Measurements from ENCODE around the gene INMT.

DNA sequence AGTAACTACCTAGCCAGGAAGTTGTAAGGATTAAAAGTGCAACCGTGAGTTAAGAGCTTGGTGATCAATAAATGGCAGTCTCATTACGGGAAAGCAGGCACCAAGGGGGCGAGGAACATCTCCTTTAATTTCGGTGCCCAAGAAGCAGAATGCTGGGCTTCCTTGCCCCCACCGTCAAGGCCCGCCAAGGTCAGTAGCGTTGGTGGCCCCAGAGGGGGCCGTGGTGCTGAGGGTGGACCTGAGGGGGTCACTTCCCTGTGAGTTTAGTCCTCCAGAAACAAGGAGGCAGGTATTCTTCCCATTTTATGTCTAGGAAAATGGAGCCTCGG, 18.9 kb downstream of the INMT start:
- no peak for TF ChIP-seq JUN (IDR thresholded peaks at IDR 0.05)
- no peak for TF ChIP-seq SMC3 (IDR thresholded peaks at IDR 0.05)
- TF ChIP-seq POLR2A (IDR thresholded peaks at IDR 0.05; ENCODE audit: low read length), result no peak
- no peak for TF ChIP-seq CEBPB (IDR thresholded peaks at IDR 0.05)
- TF ChIP-seq CTCF (IDR thresholded peaks at IDR 0.05), result no peak
- TF ChIP-seq JUNB (IDR thresholded peaks at IDR 0.05), result no peak
